HCT116 (cell line): ENCODE measurements around the gene ARL2BP. TPM values are rescaled to one million over a fixed set of nuclear protein-coding genes. Genes with fewer than 3 reads are reported as not detected.
A peak's percentile ranks its signal among the peaks of the same experiment; 100 is the strongest.

Source experiments
- ATAC-seq: fragments of 200-7000 bp; cut with Tn5 transposase; 2 replicates; pipeline ENCODE4 v1.9.1; 2020; ENCODE audit warnings: mild to moderate bottlenecking, moderate library complexity
- BruUV-seq: library from RNA; stranded (reverse); fragments of 400-500 nt; replicated peaks from 2 replicates; lab custom pipeline; 2021; lab: Mats Ljungman, UMichigan
- CTCF ChIA-PET: fragments of 300-600 bp; sonication (Branson Sonifier 250); formaldehyde crosslinking; loops from one replicate; lab custom pipeline; 2021; ENCODE audit warnings: antibody characterized with exemption; lab: Charles Lee
- POLR2A ChIA-PET: fragments of 300-600, 350-600 bp; sonication (Branson Sonifier 250); formaldehyde crosslinking; loops from one replicate; lab custom pipeline; 2021; ENCODE audit warnings: antibody characterized with exemption; lab: Charles Lee
- RAD21 ChIA-PET, 2 experiments: fragments of 300-600 bp; sonication (Branson Sonifier 250); formaldehyde crosslinking; loops; one replicate each; lab custom pipeline; 2023; ENCODE audit warnings: low total read pairs in 2 of 2; ENCODE audit not compliant: uncharacterized antibody in 2 of 2, unreplicated experiment in 2 of 2, low non-redundant PET in 1 of 2; lab: Charles Lee
- DNase-seq: peaks from one replicate; pipeline ENCODE4 v3.0.0-alpha.2; 2010; ENCODE audit warnings: low read depth, low spot score
- H2AFZ ChIP-seq: fragments of 200-600 bp; shearing (Covaris generic), sonication (generic); 2 replicates; pipeline ENCODE4 v1.6.1; 2017; ENCODE audit warnings: low read depth, mixed run types, mixed read lengths, antibody characterized with exemption, low read length; ENCODE audit not compliant: poor library complexity, severe bottlenecking
- H3K27ac ChIP-seq: 2 replicates; pipeline ENCODE4 v1.5.1; 2012; ENCODE audit warnings: low read depth, low read length
- H3K27me3 ChIP-seq: fragments of 200-600 bp; sonication (generic); 2 replicates; pipeline ENCODE4 v1.6.1; 2016; ENCODE audit warnings: mixed run types, low read length, mixed read lengths; ENCODE audit not compliant: insufficient read depth
- H3K36me3 ChIP-seq, 2 experiments: fragments of 200-500 bp in 1 of 2; fragments of 200-600 bp in 1 of 2; sonication (Bioruptor generic) in 1 of 2; sonication (generic) in 1 of 2; 2 replicates each; pipeline versions ENCODE4 v1.5.1 to v1.6.1; 2014 to 2016; ENCODE audit warnings: low read length in 2 of 2, inconsistent platforms in 1 of 2, mixed read lengths in 1 of 2, mixed run types in 1 of 2; ENCODE audit not compliant: insufficient read depth in 2 of 2, control insufficient read depth in 1 of 2
- H3K4me1 ChIP-seq, 2 experiments: fragments of 200-600 bp in 1 of 2; sonication (generic) in 1 of 2; 2 replicates each; pipeline versions ENCODE4 v1.5.1 to v1.6.1; 2012 to 2017; ENCODE audit warnings: low read length in 2 of 2, inconsistent platforms in 1 of 2, mild to moderate bottlenecking in 1 of 2, mixed read lengths in 1 of 2, mixed run types in 1 of 2, moderate library complexity in 1 of 2; ENCODE audit not compliant: insufficient read depth in 2 of 2, control insufficient read depth in 1 of 2
- H3K4me2 ChIP-seq: fragments of 200-600 bp; sonication (generic); 2 replicates; pipeline ENCODE4 v1.6.1; 2017; ENCODE audit warnings: mixed run types, low read length, mixed read lengths
- H3K4me3 ChIP-seq, 2 experiments: fragments of 200-600 bp in 1 of 2; sonication (generic) in 1 of 2; replicated peaks in 1 of 2; 2 replicates each; pipeline ENCODE4 v1.5.1; 2011 to 2016; ENCODE audit warnings: low read length in 2 of 2, control low read depth in 1 of 2, low read depth in 1 of 2, mild to moderate bottlenecking in 1 of 2, mixed read lengths in 1 of 2, mixed run types in 1 of 2
- H3K79me2 ChIP-seq: fragments of 200-600 bp; sonication (generic); 2 replicates; pipeline ENCODE4 v1.6.1; 2017; ENCODE audit warnings: mild to moderate bottlenecking, mixed run types, low read length, moderate library complexity, mixed read lengths; ENCODE audit not compliant: insufficient read depth
- H3K9ac ChIP-seq: fragments of 200-600 bp; sonication (generic); 2 replicates; pipeline ENCODE4 v1.6.1; 2016; ENCODE audit warnings: low read length, mixed read lengths
- H3K9me2 ChIP-seq: fragments of 200-600 bp; sonication (generic), shearing (Covaris generic); 2 replicates; pipeline ENCODE4 v1.6.1; 2017; ENCODE audit warnings: mixed run types, mild to moderate bottlenecking, moderate library complexity; ENCODE audit not compliant: insufficient read depth
- H3K9me3 ChIP-seq, 2 experiments: fragments of 200-500 bp in 1 of 2; fragments of 200-600 bp in 1 of 2; sonication (Bioruptor generic) in 1 of 2; sonication (generic) in 1 of 2; 2 replicates each; pipeline ENCODE4 v1.6.1; 2014 to 2017; ENCODE audit warnings: low read length in 2 of 2, mixed read lengths in 2 of 2, inconsistent platforms in 1 of 2, low read depth in 1 of 2, mild to moderate bottlenecking in 1 of 2, mixed run types in 1 of 2, moderate library complexity in 1 of 2; ENCODE audit not compliant: control insufficient read depth in 1 of 2, insufficient read depth in 1 of 2
- H4K20me1 ChIP-seq: fragments of 200-600 bp; sonication (generic), shearing (Covaris generic); 2 replicates; pipeline ENCODE4 v1.6.1; 2017; ENCODE audit warnings: mixed run types, mild to moderate bottlenecking, moderate library complexity; ENCODE audit not compliant: insufficient read depth
- EZH2 ChIP-seq: fragments of 200-600 bp; sonication (generic); IDR thresholded peaks from 2 replicates; pipeline ENCODE4 v1.6.1; 2017; ENCODE audit warnings: antibody characterized with exemption, mixed run types
- EZH2phosphoT487 ChIP-seq: fragments of 200-600 bp; IDR thresholded peaks from 2 replicates; pipeline ENCODE4 v1.6.1; 2018; ENCODE audit warnings: antibody characterized with exemption, borderline replicate concordance
- RAD21 ChIP-seq: IDR thresholded peaks from 2 replicates; pipeline ENCODE4 v1.6.1; 2012; ENCODE audit warnings: low read depth, mild to moderate bottlenecking
- SIN3A ChIP-seq: IDR thresholded peaks from 2 replicates; pipeline ENCODE4 v1.6.1; 2012; ENCODE audit warnings: low read depth
- intact Hi-C: fragments of 100-400 bp; cut with micrococcal nuclease; formaldehyde crosslinking; loops from 2 replicates; pipeline ENCODE4 v1.10.0; 2022
- total RNA-seq: library from RNA; stranded (reverse); gene quantifications from one replicate; pipeline ENCODE4 v1.2.1, GENCODE V29; 2021; ENCODE audit not compliant: unreplicated experiment
- TF ChIP-seq, protein P1 (sequence below): IDR thresholded peaks from 2 replicates; pipeline ENCODE4 v1.6.1; 2012

The ARL2BP gene
- total RNA-seq, 1 experiment from 2014 or later: 28.8 TPM

- Histone ChIP-seq H3K9me2 (no peaks in the 10 kb centered on the region), H3K79me2 (no peaks in the 10 kb centered on the region), H3K4me1 (peaks cover 9 to 32% of the 10 kb centered on the region in 2 experiments), H3K9me3 (no peaks in the 10 kb centered on the region), H3K27me3 (no peaks in the 10 kb centered on the region), H3K9ac (no peak overlapping the region), H3K4me2 (peak overlapping the region; percentile 72), H4K20me1 (no peaks in the 10 kb centered on the region), H2AFZ (peak overlapping the region; percentile 92), H3K36me3 (no peaks in the 10 kb centered on the region), H3K27ac (no peak overlapping the region), H3K4me3 (peak overlapping the region in 1 of 2 experiments; percentile 42; a peak in 2 of 4 replicates)
- TF ChIP-seq, protein P1, sequence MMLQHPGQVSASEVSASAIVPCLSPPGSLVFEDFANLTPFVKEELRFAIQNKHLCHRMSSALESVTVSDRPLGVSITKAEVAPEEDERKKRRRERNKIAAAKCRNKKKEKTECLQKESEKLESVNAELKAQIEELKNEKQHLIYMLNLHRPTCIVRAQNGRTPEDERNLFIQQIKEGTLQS: no peak
- TF ChIP-seq EZH2: no peak
- TF ChIP-seq RAD21: no peak
- DNase-seq: no peak
- ATAC-seq: no peak
- no TSS peak for BruUV-seq
- ChIA-PET CTCF (no interaction called here), POLR2A (no interaction called here), RAD21 (no interaction called here)
- intact Hi-C loops: loop anchor here (10.0 kb wide), 1 partner anchor 113 kb away; the partner anchor contains the start of genes PSME3IP1 and RSPRY1
Observed at GRCh38 chr16:57297856-57298255, 52.8 kb downstream of the ARL2BP start.

- Histone ChIP-seq H3K4me1 (peaks cover 9 to 36% of the 10 kb centered on the region in 2 experiments), H3K79me2 (no peaks in the 10 kb centered on the region), H4K20me1 (no peaks in the 10 kb centered on the region), H3K4me2 (peak overlapping the region; percentile 75), H3K9ac (peak overlapping the region; percentile 14), H3K9me2 (no peaks in the 10 kb centered on the region), H3K9me3 (no peaks in the 10 kb centered on the region), H3K27me3 (no peaks in the 10 kb centered on the region), H3K36me3 (no peaks in the 10 kb centered on the region), H3K4me3 (peak overlapping the region; percentile 32 to 53), H2AFZ (peak overlapping the region; percentile 59), H3K27ac (peak overlapping the region; percentile 51)
- CTCF ChIA-PET: interaction anchor here (0.6 to 6.2 kb wide), 5 partner anchors 9 to 148 kb away, joined by 3 to 126 read pairs (median 4); partner anchors contain the start of genes CIAPIN1 and COQ9
- RAD21 ChIA-PET: interaction anchor here in 1 of 2 experiments (1.0 kb wide), 1 partner anchor 113 kb away, joined by 3 read pairs; the partner anchor contains the start of genes PSME3IP1 and RSPRY1
- peak; percentile 52 for ATAC-seq
- POLR2A ChIA-PET: interaction anchor here (1.8 to 3.5 kb wide), 2 partner anchors 54 to 118 kb away, joined by 5 to 17 read pairs; partner anchors contain the start of gene ARL2BP
- DNase-seq: no peak
- BruUV-seq: no TSS peak
- TF ChIP-seq SIN3A (peak; percentile 20; the same call in 1 of the 2 replicates), EZH2phosphoT487 (no peak), RAD21 (peak; percentile 22; the same call in 1 of the 2 replicates)
- intact Hi-C loops: loop anchor here (10.0 kb wide), 1 partner anchor 114 kb away; the partner anchor contains the start of genes PSME3IP1 and RSPRY1
Observed at GRCh38 chr16:57299009-57299718, 54.1 kb downstream of the ARL2BP start.
